ENCODE results near the gene ACOT8.

GRCh38 chr20:45796337-45797065 is 60.7 kb downstream of the ACOT8 start:
- TF ChIP-seq EP300 (IDR thresholded peaks at IDR 0.05) (no peak), POLR2A (IDR thresholded peaks at IDR 0.05) (no peak), CTCF (IDR thresholded peaks at IDR 0.05) (no peak), POLR2AphosphoS5 (IDR thresholded peaks at IDR 0.05) (no peak)
